ENCODE results near the gene SAMD5.

DNA sequence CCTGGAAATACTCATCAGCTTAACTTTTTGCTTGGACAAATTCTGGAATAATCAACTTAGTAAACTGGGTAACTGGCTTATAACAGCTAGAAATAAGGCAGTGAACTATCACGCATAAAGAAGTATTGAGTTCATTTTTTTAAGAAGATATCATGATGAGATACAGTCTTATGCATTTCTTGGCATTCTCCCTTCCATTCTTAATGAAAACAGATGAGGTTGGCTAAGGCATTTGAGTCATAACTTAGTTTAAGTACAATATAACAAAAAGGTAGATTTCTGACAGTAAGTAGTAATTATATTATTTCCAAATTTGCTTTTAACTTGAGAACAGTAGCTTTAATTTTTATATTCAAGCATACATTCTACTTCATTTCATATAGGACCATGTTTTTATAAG lies 56.1 kb downstream of the SAMD5 start:
- TF ChIP-seq HCFC1 (IDR thresholded peaks at IDR 0.05; ENCODE audit: low read length): no peak
- TF ChIP-seq, protein P1, sequence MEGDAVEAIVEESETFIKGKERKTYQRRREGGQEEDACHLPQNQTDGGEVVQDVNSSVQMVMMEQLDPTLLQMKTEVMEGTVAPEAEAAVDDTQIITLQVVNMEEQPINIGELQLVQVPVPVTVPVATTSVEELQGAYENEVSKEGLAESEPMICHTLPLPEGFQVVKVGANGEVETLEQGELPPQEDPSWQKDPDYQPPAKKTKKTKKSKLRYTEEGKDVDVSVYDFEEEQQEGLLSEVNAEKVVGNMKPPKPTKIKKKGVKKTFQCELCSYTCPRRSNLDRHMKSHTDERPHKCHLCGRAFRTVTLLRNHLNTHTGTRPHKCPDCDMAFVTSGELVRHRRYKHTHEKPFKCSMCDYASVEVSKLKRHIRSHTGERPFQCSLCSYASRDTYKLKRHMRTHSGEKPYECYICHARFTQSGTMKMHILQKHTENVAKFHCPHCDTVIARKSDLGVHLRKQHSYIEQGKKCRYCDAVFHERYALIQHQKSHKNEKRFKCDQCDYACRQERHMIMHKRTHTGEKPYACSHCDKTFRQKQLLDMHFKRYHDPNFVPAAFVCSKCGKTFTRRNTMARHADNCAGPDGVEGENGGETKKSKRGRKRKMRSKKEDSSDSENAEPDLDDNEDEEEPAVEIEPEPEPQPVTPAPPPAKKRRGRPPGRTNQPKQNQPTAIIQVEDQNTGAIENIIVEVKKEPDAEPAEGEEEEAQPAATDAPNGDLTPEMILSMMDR (IDR thresholded peaks at IDR 0.05 in 2 of 3, conservative IDR thresholded peaks at IDR 0.05 in 1 of 3; ENCODE audit: control insufficient read depth in 2 of 3, extremely low read depth in 1 of 3, insufficient read depth in 1 of 3, low read depth in 3 of 3, low read length in 3 of 3): no peak
- TF ChIP-seq SMC3 (IDR thresholded peaks at IDR 0.05; ENCODE audit: borderline replicate concordance, low read length): no peak
- TF ChIP-seq, protein P2, sequence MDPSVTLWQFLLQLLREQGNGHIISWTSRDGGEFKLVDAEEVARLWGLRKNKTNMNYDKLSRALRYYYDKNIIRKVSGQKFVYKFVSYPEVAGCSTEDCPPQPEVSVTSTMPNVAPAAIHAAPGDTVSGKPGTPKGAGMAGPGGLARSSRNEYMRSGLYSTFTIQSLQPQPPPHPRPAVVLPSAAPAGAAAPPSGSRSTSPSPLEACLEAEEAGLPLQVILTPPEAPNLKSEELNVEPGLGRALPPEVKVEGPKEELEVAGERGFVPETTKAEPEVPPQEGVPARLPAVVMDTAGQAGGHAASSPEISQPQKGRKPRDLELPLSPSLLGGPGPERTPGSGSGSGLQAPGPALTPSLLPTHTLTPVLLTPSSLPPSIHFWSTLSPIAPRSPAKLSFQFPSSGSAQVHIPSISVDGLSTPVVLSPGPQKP (IDR thresholded peaks at IDR 0.05; ENCODE audit: low read depth, low read length): no peak
- TF ChIP-seq, protein P3, sequence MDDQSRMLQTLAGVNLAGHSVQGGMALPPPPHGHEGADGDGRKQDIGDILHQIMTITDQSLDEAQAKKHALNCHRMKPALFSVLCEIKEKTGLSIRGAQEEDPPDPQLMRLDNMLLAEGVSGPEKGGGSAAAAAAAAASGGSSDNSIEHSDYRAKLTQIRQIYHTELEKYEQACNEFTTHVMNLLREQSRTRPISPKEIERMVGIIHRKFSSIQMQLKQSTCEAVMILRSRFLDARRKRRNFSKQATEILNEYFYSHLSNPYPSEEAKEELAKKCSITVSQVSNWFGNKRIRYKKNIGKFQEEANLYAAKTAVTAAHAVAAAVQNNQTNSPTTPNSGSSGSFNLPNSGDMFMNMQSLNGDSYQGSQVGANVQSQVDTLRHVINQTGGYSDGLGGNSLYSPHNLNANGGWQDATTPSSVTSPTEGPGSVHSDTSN (IDR thresholded peaks at IDR 0.05; ENCODE audit: insufficient replicate concordance, low read depth, low read length): no peak
- TF ChIP-seq SPI1 (IDR thresholded peaks at IDR 0.05; ENCODE audit: borderline replicate concordance, insufficient read depth, low read depth, low read length): no peak
- no peak for TF ChIP-seq PML (IDR thresholded peaks at IDR 0.05; ENCODE audit: low read length)
- no peak for TF ChIP-seq SIX5 (IDR thresholded peaks at IDR 0.05; ENCODE audit: low read depth, low read length, severe bottlenecking)
- TF ChIP-seq, protein P4, sequence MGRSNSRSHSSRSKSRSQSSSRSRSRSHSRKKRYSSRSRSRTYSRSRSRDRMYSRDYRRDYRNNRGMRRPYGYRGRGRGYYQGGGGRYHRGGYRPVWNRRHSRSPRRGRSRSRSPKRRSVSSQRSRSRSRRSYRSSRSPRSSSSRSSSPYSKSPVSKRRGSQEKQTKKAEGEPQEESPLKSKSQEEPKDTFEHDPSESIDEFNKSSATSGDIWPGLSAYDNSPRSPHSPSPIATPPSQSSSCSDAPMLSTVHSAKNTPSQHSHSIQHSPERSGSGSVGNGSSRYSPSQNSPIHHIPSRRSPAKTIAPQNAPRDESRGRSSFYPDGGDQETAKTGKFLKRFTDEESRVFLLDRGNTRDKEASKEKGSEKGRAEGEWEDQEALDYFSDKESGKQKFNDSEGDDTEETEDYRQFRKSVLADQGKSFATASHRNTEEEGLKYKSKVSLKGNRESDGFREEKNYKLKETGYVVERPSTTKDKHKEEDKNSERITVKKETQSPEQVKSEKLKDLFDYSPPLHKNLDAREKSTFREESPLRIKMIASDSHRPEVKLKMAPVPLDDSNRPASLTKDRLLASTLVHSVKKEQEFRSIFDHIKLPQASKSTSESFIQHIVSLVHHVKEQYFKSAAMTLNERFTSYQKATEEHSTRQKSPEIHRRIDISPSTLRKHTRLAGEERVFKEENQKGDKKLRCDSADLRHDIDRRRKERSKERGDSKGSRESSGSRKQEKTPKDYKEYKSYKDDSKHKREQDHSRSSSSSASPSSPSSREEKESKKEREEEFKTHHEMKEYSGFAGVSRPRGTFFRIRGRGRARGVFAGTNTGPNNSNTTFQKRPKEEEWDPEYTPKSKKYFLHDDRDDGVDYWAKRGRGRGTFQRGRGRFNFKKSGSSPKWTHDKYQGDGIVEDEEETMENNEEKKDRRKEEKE (IDR thresholded peaks at IDR 0.05): no peak
- TF ChIP-seq, protein P5, sequence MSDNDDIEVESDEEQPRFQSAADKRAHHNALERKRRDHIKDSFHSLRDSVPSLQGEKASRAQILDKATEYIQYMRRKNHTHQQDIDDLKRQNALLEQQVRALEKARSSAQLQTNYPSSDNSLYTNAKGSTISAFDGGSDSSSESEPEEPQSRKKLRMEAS (IDR thresholded peaks at IDR 0.05; ENCODE audit: low read depth, low read length): no peak
- TF ChIP-seq ESRRA (IDR thresholded peaks at IDR 0.05; ENCODE audit: low read length): no peak
- TF ChIP-seq POLR2A (IDR thresholded peaks at IDR 0.05; ENCODE audit: low read depth, low read length): no peak
